SK-N-SH (cell line): Measurements from ENCODE around the gene MED8.

Experiments used
- CHD2 ChIP-seq: fragments of 150-350 bp; IDR thresholded peaks from 2 replicates; pipeline ENCODE4 v1.6.1; 2018; ENCODE audit warnings: low read length; ENCODE audit not compliant: partially characterized antibody
- CTCF ChIP-seq: fragments of 200-600 bp; sonication (generic); IDR thresholded peaks from 2 replicates; pipeline ENCODE4 v1.6.1; 2017; ENCODE audit warnings: antibody characterized with exemption, mild to moderate bottlenecking, moderate library complexity
- EP300 ChIP-seq, 2 experiments: IDR thresholded peaks; 2 replicates each; pipeline versions ENCODE4 v1.4.0 to v1.6.1; 2012; ENCODE audit warnings: borderline replicate concordance in 1 of 2, low read depth in 1 of 2, low read length in 1 of 2
- JUND ChIP-seq: IDR thresholded peaks from 2 replicates; pipeline ENCODE4 v1.4.0; 2012
- NRF1 ChIP-seq: IDR thresholded peaks from 2 replicates; pipeline ENCODE4 v1.6.1; 2012; ENCODE audit warnings: low read depth, mild to moderate bottlenecking, low read length
- PBX3 ChIP-seq: IDR thresholded peaks from 2 replicates; pipeline ENCODE4; 2012
- POLR2AphosphoS5 ChIP-seq: IDR thresholded peaks from 2 replicates; pipeline ENCODE4 v1.6.1; 2012; ENCODE audit warnings: low read depth, low read length
- REST ChIP-seq: IDR thresholded peaks from 2 replicates; pipeline ENCODE4 v1.6.1; 2012; ENCODE audit warnings: mild to moderate bottlenecking, low read depth, low read length, moderate library complexity
- SIN3A ChIP-seq: IDR thresholded peaks from 2 replicates; pipeline ENCODE4 v1.6.1; 2012; ENCODE audit warnings: low read depth, mild to moderate bottlenecking, low read length, moderate library complexity, borderline replicate concordance
- TCF12 ChIP-seq: IDR thresholded peaks from 2 replicates; pipeline ENCODE4 v1.4.0; 2012
- YY1 ChIP-seq: IDR thresholded peaks from 2 replicates; pipeline ENCODE4 v1.4.0; 2012; ENCODE audit warnings: low read depth, mild to moderate bottlenecking
- ZBTB33 ChIP-seq: IDR thresholded peaks from 2 replicates; pipeline ENCODE4 v1.4.0; 2012; ENCODE audit warnings: low read depth, borderline replicate concordance

GRCh38 chr1:43431676-43432075 lies 42.1 kb upstream of the MED8 start:
- TF ChIP-seq JUND (no peak), REST (no peak), CTCF (no peak), TCF12 (no peak), YY1 (no peak), CHD2 (no peak), SIN3A (no peak), EP300 (IDR thresholded peaks at IDR 0.05; ENCODE audit: borderline replicate concordance in 1 of 2, low read depth in 1 of 2, low read length in 1 of 2) (no peak), POLR2AphosphoS5 (no peak), PBX3 (no peak), ZBTB33 (no peak), NRF1 (no peak)
